ENCODE data around the gene ACAA2.

DNA sequence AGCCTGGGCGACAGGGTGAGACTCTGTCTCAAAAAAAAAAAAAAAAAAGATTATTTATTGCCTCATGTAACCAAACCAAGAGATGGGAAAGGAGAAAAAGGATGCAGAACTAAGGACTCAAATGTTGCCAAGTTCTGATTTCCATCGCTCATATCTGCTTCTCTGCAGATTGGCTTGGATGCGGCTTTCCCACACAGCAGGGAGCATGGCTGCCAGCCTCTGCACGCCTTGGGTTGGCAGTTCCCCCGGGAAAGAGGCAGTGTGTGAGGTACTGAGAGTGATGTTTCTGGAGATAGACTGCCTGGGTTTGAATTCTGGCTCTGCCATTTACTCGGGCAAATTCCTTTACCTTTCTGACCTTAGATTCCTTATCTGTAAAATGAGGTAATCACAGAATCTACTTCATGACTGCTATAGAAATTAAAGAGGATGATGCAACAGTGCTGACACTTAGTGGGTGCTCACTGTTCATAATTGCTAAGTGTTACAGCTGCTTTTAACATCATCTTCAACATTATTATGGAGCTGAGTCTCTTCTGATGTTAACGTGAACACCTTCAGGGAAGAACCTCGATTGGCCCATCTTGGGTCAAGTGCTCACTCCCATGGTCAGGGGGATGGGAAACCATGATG, 68.8 kb downstream of the ACAA2 start:
- TF ChIP-seq CTCF (conservative IDR thresholded peaks at IDR 0.05; ENCODE audit: low read depth, low read length) (no peak), EZH2phosphoT487 (IDR thresholded peaks at IDR 0.05; ENCODE audit: borderline replicate concordance, low read length) (no peak)
